Measurements from ENCODE around the gene SNX14. TPM values are rescaled to one million over a fixed set of nuclear protein-coding genes. Genes with fewer than 3 reads are reported as not detected.
A peak's percentile ranks its signal among the peaks of the same experiment; 100 is the strongest.

The SNX14 gene
- total and polyA plus RNA-seq, 7 donors = 13.4 to 29.9 (median 17.5) TPM

- H3K4me1 ChIP-seq = no peaks in the 10 kb centered on the region
- ATAC-seq (no peak), DNase-seq (no peak)
- no peak overlapping the region for H3K4me3 ChIP-seq
- no peaks in the 10 kb centered on the region for H3K27me3 ChIP-seq (ENCODE audit: insufficient read depth in 3 of 3, low read length in 2 of 3)
- intact Hi-C loops (cut with DNase I) = no loop called here
- TF ChIP-seq CTCF (IDR thresholded peaks at IDR 0.05) = no peak
- WGBS, 3 donors = 72 to 90% (median 83%) methylated on average over 2 of the region's 2 CpGs
- no peaks in the 10 kb centered on the region for H3K9me3 ChIP-seq
- no peak overlapping the region for H3K27ac ChIP-seq
- peaks cover 11 to 96% of the 10 kb centered on the region in 2 donors for H3K36me3 ChIP-seq (ENCODE audit: insufficient read depth in 1 of 2, low read depth in 1 of 2)
Measured at GRCh38 chr6:85610182-85610895, 16.7 kb upstream of the SNX14 start.

- H3K27ac ChIP-seq = no peak overlapping the region
- no peaks in the 10 kb centered on the region for H3K27me3 ChIP-seq (ENCODE audit: insufficient read depth in 3 of 3, low read length in 2 of 3)
- H3K4me3 ChIP-seq = no peak overlapping the region
- ATAC-seq = no peak
- no peak for TF ChIP-seq CTCF (IDR thresholded peaks at IDR 0.05)
- WGBS, 3 donors = 83 to 87% (median 83%) methylated on average over 4 of the region's 4 CpGs
- no peak for DNase-seq
- no peaks in the 10 kb centered on the region for H3K9me3 ChIP-seq
- H3K36me3 ChIP-seq (ENCODE audit: insufficient read depth in 1 of 2, low read depth in 1 of 2) = peaks cover 0 to 21% of the 10 kb centered on the region in 2 donors
- intact Hi-C loops (cut with DNase I) = no loop called here
- H3K4me1 ChIP-seq = no peaks in the 10 kb centered on the region
Measured at GRCh38 chr6:85602100-85602499, 8.4 kb upstream of the SNX14 start.

- 82 to 91% (median 87%) methylated on average over 11 of the region's 11 CpGs for WGBS, 3 donors
- no peak overlapping the region for H3K4me3 ChIP-seq
- H3K27me3 ChIP-seq (ENCODE audit: insufficient read depth in 3 of 3, low read length in 2 of 3) = no peaks in the 10 kb centered on the region
- no peak for TF ChIP-seq CTCF (IDR thresholded peaks at IDR 0.05)
- no peaks in the 10 kb centered on the region for H3K4me1 ChIP-seq
- H3K36me3 ChIP-seq (ENCODE audit: insufficient read depth in 1 of 2, low read depth in 1 of 2) = peaks cover 0 to 8% of the 10 kb centered on the region in 2 donors
- no peaks in the 10 kb centered on the region for H3K9me3 ChIP-seq
- no peak overlapping the region for H3K27ac ChIP-seq
- DNase-seq (no peak), ATAC-seq (peak in 2 of 4 donors; percentile 16 to 37)
- intact Hi-C loops (cut with DNase I) = no loop called here
Measured at GRCh38 chr6:85600713-85601313, 7.2 kb upstream of the SNX14 start.

- no peak for TF ChIP-seq CTCF (IDR thresholded peaks at IDR 0.05)
- peak overlapping the region; percentile 92 for H3K27ac ChIP-seq
- ATAC-seq (peak in 1 of 4 donors; percentile 12), DNase-seq (no peak)
- H3K36me3 ChIP-seq (ENCODE audit: insufficient read depth in 1 of 2, low read depth in 1 of 2) = no peaks in the 10 kb centered on the region
- peak overlapping the region; percentile 87 for H3K4me3 ChIP-seq
- WGBS, 3 donors = 1% methylated on average over 35 of the region's 35 CpGs
- intact Hi-C loops (cut with DNase I) = loop anchor here in 1 of 2 donors (5.0 kb wide), 2 partner anchors 48 to 83 kb away; partner anchors contain the start of gene SYNCRIP
- H3K4me1 ChIP-seq = peaks cover 15% of the 10 kb centered on the region
- H3K9me3 ChIP-seq = no peaks in the 10 kb centered on the region
- H3K27me3 ChIP-seq (ENCODE audit: insufficient read depth in 3 of 3, low read length in 2 of 3) = no peaks in the 10 kb centered on the region
Measured at GRCh38 chr6:85594197-85594930, 706 bp upstream of the SNX14 start.

Data from psoas muscle (tissue), 8 donors.